ENCODE measurements around the gene COL25A1. TPM values are rescaled to one million over a fixed set of nuclear protein-coding genes. Genes with fewer than 3 reads are reported as not detected.
"Not testable (repeated sequence)": the region's sequence is repeated elsewhere in the genome, so short reads cannot be mapped to it uniquely, and the experiment has no call there.

Gene COL25A1
- total RNA-seq, 1 donor from 2014 or later = 4.3 TPM

GRCh38 chr4:109079201-109079600 is 223.3 kb downstream of the COL25A1 start:
- no peak for DNase-seq (ENCODE audit: low read depth)
- TF ChIP-seq CTCF (IDR thresholded peaks at IDR 0.05; ENCODE audit: insufficient read depth, low read length, poor library complexity, severe bottlenecking) = no peak
- Histone ChIP-seq H3K36me3 (ENCODE audit: control insufficient read depth, insufficient read depth, low read length) (no peaks in the 10 kb centered on the region), H3K4me3 (ENCODE audit: low read depth, low read length) (no peak overlapping the region), H3K27me3 (ENCODE audit: control insufficient read depth, insufficient read depth, low read length) (no peaks in the 10 kb centered on the region)

GRCh38 chr4:109078724-109079123 is 223.7 kb downstream of the COL25A1 start:
- peak; percentile 35 for DNase-seq (ENCODE audit: low read depth)
- no peaks in the 10 kb centered on the region for H3K36me3 ChIP-seq (ENCODE audit: control insufficient read depth, insufficient read depth, low read length)
- H3K4me3 ChIP-seq (ENCODE audit: low read depth, low read length) = no peak overlapping the region
- no peaks in the 10 kb centered on the region for H3K27me3 ChIP-seq (ENCODE audit: control insufficient read depth, insufficient read depth, low read length)
- no peak for TF ChIP-seq CTCF (IDR thresholded peaks at IDR 0.05; ENCODE audit: insufficient read depth, low read length, poor library complexity, severe bottlenecking)

- H3K36me3 ChIP-seq (ENCODE audit: control insufficient read depth, insufficient read depth, low read length) = no peaks in the 10 kb centered on the region
- no peak for TF ChIP-seq CTCF (IDR thresholded peaks at IDR 0.05; ENCODE audit: insufficient read depth, low read length, poor library complexity, severe bottlenecking)
- H3K27me3 ChIP-seq (ENCODE audit: control insufficient read depth, insufficient read depth, low read length) = no peaks in the 10 kb centered on the region
- H3K4me3 ChIP-seq (ENCODE audit: low read depth, low read length) = no peak overlapping the region
- no peak for DNase-seq (ENCODE audit: low read depth)
These were observed 225.0 kb downstream of the COL25A1 start for GRCh38 chr4:109077505-109077904.

- H3K4me3 ChIP-seq (ENCODE audit: low read depth, low read length); H3K36me3 ChIP-seq (ENCODE audit: control insufficient read depth, insufficient read depth, low read length); DNase-seq (ENCODE audit: low read depth): not testable (repeated sequence)
These were observed 225.7 kb downstream of the COL25A1 start for GRCh38 chr4:109076709-109077108.

GRCh38 chr4:109075621-109076020 is 226.8 kb downstream of the COL25A1 start:
- DNase-seq (ENCODE audit: low read depth) = no peak
- H3K36me3 ChIP-seq (ENCODE audit: control insufficient read depth, insufficient read depth, low read length) = no peaks in the 10 kb centered on the region
- H3K4me3 ChIP-seq (ENCODE audit: low read depth, low read length) = no peak overlapping the region
- no peaks in the 10 kb centered on the region for H3K27me3 ChIP-seq (ENCODE audit: control insufficient read depth, insufficient read depth, low read length)
- no peak for TF ChIP-seq CTCF (IDR thresholded peaks at IDR 0.05; ENCODE audit: insufficient read depth, low read length, poor library complexity, severe bottlenecking)

More at GRCh38 chr4:109076709-109077108, 225.7 kb downstream of the COL25A1 start:
- not testable (repeated sequence) for H3K27me3 ChIP-seq (ENCODE audit: control insufficient read depth, insufficient read depth, low read length)

GRCh38 chr4:109072595-109072994 is 229.9 kb downstream of the COL25A1 start:
- Histone ChIP-seq H3K27me3 (ENCODE audit: control insufficient read depth, insufficient read depth, low read length) (no peaks in the 10 kb centered on the region), H3K4me3 (ENCODE audit: low read depth, low read length) (no peak overlapping the region), H3K36me3 (ENCODE audit: control insufficient read depth, insufficient read depth, low read length) (no peaks in the 10 kb centered on the region)
- no peak for DNase-seq (ENCODE audit: low read depth)
- TF ChIP-seq CTCF (IDR thresholded peaks at IDR 0.05; ENCODE audit: insufficient read depth, low read length, poor library complexity, severe bottlenecking) = no peak

GRCh38 chr4:109070677-109071076 is 231.8 kb downstream of the COL25A1 start:
- not testable (repeated sequence) for H3K4me3 ChIP-seq (ENCODE audit: low read depth, low read length); DNase-seq (ENCODE audit: low read depth); H3K36me3 ChIP-seq (ENCODE audit: control insufficient read depth, insufficient read depth, low read length); H3K27me3 ChIP-seq (ENCODE audit: control insufficient read depth, insufficient read depth, low read length)
